Liver (tissue), 9 donors: Measurements from ENCODE around the gene PKN2. TPM values are rescaled to one million over a fixed set of nuclear protein-coding genes. Genes with fewer than 3 reads are reported as not detected.

Experiments used
- DNase-seq: peaks from one replicate; pipeline ENCODE4 v3.0.0-alpha.2; 2017; ENCODE audit warnings: low spot score
- H3K27ac ChIP-seq, 2 donors: one replicate each; pipeline ENCODE4 v1.7.0; 2013; ENCODE audit warnings: inconsistent platforms in 2 of 2, low read length in 2 of 2, control low read depth in 1 of 2, low read depth in 1 of 2, mild to moderate bottlenecking in 1 of 2
- H3K27me3 ChIP-seq, 4 donors: one replicate each; pipeline versions ENCODE4 v1.6.1 to v1.7.0; 2013; ENCODE audit warnings: low read length in 3 of 4, inconsistent platforms in 1 of 4, mild to moderate bottlenecking in 1 of 4, moderate library complexity in 1 of 4; ENCODE audit not compliant: control insufficient read depth in 4 of 4, insufficient read depth in 4 of 4
- H3K36me3 ChIP-seq, 4 donors: one replicate each; pipeline versions ENCODE4 v1.6.1 to v1.7.0; 2013; ENCODE audit warnings: low read length in 3 of 4, mild to moderate bottlenecking in 3 of 4, low read depth in 1 of 4, moderate library complexity in 1 of 4; ENCODE audit not compliant: control insufficient read depth in 4 of 4, insufficient read depth in 3 of 4
- H3K4me1 ChIP-seq, 4 donors: one replicate each; pipeline versions ENCODE4 v1.6.1 to v1.7.0; 2013; ENCODE audit warnings: low read length in 3 of 4, mild to moderate bottlenecking in 3 of 4, moderate library complexity in 1 of 4; ENCODE audit not compliant: control insufficient read depth in 4 of 4, insufficient read depth in 4 of 4
- H3K4me3 ChIP-seq, 3 donors: one replicate each; pipeline versions ENCODE4 v1.6.1 to v1.7.0; 2013; ENCODE audit warnings: low read length in 3 of 3, control low read depth in 1 of 3, low read depth in 1 of 3, mild to moderate bottlenecking in 1 of 3
- H3K9ac ChIP-seq, 2 donors: one replicate each; pipeline ENCODE4 v1.7.0; 2013; ENCODE audit warnings: low read length in 2 of 2, mild to moderate bottlenecking in 2 of 2, moderate library complexity in 2 of 2, control low read depth in 1 of 2, low read depth in 1 of 2
- H3K9me3 ChIP-seq, 4 donors: one replicate each; pipeline versions ENCODE4 v1.6.1 to v1.7.0; 2013; ENCODE audit warnings: low read length in 3 of 4; ENCODE audit not compliant: control insufficient read depth in 4 of 4
- EGR1 ChIP-seq, 2 donors: IDR thresholded peaks; 2 replicates each; pipeline ENCODE4 v1.6.1; 2016 to 2018; ENCODE audit warnings: antibody characterized with exemption in 2 of 2, low read depth in 2 of 2
- FOXA1 ChIP-seq: IDR thresholded peaks from 2 replicates; pipeline ENCODE4 v1.6.1; 2016; ENCODE audit warnings: antibody characterized with exemption
- FOXA2 ChIP-seq: IDR thresholded peaks from 2 replicates; pipeline ENCODE4 v1.6.1; 2016; ENCODE audit warnings: antibody characterized with exemption
- GABPA ChIP-seq, 2 donors: IDR thresholded peaks in 1 of 2; conservative IDR thresholded peaks in 1 of 2; 2 replicates each; pipeline ENCODE4 v1.6.1; 2016; ENCODE audit warnings: antibody characterized with exemption in 2 of 2, mild to moderate bottlenecking in 1 of 2, moderate library complexity in 1 of 2
- HNF4A ChIP-seq, 2 donors: conservative IDR thresholded peaks; 2 replicates each; pipeline ENCODE4 v1.6.1; 2016; ENCODE audit warnings: antibody characterized with exemption in 2 of 2, mild to moderate bottlenecking in 2 of 2
- HNF4G ChIP-seq: IDR thresholded peaks from 2 replicates; pipeline ENCODE4 v1.6.1; 2016; ENCODE audit warnings: antibody characterized with exemption
- JUND ChIP-seq, 2 donors: IDR thresholded peaks; 2 replicates each; pipeline ENCODE4 v1.6.1; 2016; ENCODE audit warnings: antibody characterized with exemption in 2 of 2
- NR2F2 ChIP-seq: IDR thresholded peaks from 2 replicates; pipeline ENCODE4 v1.6.1; 2016; ENCODE audit warnings: antibody characterized with exemption
- RAD21 ChIP-seq, 2 donors: IDR thresholded peaks; 2 replicates each; pipeline ENCODE4 v1.6.1; 2016; ENCODE audit warnings: antibody characterized with exemption in 2 of 2, mild to moderate bottlenecking in 2 of 2
- RXRA ChIP-seq, 2 donors: IDR thresholded peaks; 2 replicates each; pipeline ENCODE4 v1.6.1; 2017 to 2018; ENCODE audit warnings: antibody characterized with exemption in 2 of 2, mild to moderate bottlenecking in 1 of 2
- SP1 ChIP-seq: IDR thresholded peaks from 2 replicates; pipeline ENCODE4 v1.6.1; 2018; ENCODE audit warnings: antibody characterized with exemption, mild to moderate bottlenecking
- TAF1 ChIP-seq: conservative IDR thresholded peaks from 2 replicates; pipeline ENCODE4 v1.6.1; 2016; ENCODE audit warnings: antibody characterized with exemption, mild to moderate bottlenecking
- YY1 ChIP-seq: IDR thresholded peaks from 2 replicates; pipeline ENCODE4 v1.6.1; 2016; ENCODE audit warnings: antibody characterized with exemption, mild to moderate bottlenecking
- WGBS: extraction: QIAGEN DNeasy Blood & Tissue Kit; methylation state at CpG from one replicate; pipeline ENCODE4 v1.1.7; 2013; 5-methylcytosine and 5-hydroxymethylcytosine counted together
- polyA plus RNA-seq, 2 donors: library from polyadenylated mRNA; stranded (reverse) in 1 of 2; unstranded in 1 of 2; fragments of 200-250 nt in 1 of 2; fragments of >200 nt in 1 of 2; fragmentation: Nextera tagmentation in 1 of 2; extraction: Ambion mirVana in 1 of 2; gene quantifications; one replicate each; pipeline versions ENCODE4 v1.2.1 to v1.2.3, GENCODE V29; 2013 to 2015
- total RNA-seq, 2 donors: library from RNA; depleted of rRNA; stranded (reverse); fragments of >200 nt; gene quantifications; one replicate each; pipeline ENCODE4 v1.2.3, GENCODE V29; 2014
- TF ChIP-seq, protein P1 (sequence below): IDR thresholded peaks from 2 replicates; pipeline ENCODE4 v1.6.1; 2016; ENCODE audit warnings: antibody characterized with exemption
- TF ChIP-seq, protein P2 (sequence below): fragments of 150-350 bp; IDR thresholded peaks from 2 replicates; pipeline ENCODE4 v1.5.1; 2017; ENCODE audit warnings: improper control_type of control experiment, low read depth, low read length; ENCODE audit not compliant: missing input control
- TF ChIP-seq, protein P3 (sequence below): IDR thresholded peaks from 2 replicates; pipeline ENCODE4 v1.6.1; 2016; ENCODE audit warnings: antibody characterized with exemption
- TF ChIP-seq, protein P4 (sequence below): IDR thresholded peaks from 2 replicates; pipeline ENCODE4 v1.6.1; 2016; ENCODE audit warnings: antibody characterized with exemption
- donor health status: healthy.
- donor health status: healthy.
- donor health status: healthy.
- donor health status: healthy.
- donor health status: healthy.

The PKN2 gene
- total and polyA plus RNA-seq, 4 donors: 4.4 to 20.7 (median 13.3) TPM

DNA sequence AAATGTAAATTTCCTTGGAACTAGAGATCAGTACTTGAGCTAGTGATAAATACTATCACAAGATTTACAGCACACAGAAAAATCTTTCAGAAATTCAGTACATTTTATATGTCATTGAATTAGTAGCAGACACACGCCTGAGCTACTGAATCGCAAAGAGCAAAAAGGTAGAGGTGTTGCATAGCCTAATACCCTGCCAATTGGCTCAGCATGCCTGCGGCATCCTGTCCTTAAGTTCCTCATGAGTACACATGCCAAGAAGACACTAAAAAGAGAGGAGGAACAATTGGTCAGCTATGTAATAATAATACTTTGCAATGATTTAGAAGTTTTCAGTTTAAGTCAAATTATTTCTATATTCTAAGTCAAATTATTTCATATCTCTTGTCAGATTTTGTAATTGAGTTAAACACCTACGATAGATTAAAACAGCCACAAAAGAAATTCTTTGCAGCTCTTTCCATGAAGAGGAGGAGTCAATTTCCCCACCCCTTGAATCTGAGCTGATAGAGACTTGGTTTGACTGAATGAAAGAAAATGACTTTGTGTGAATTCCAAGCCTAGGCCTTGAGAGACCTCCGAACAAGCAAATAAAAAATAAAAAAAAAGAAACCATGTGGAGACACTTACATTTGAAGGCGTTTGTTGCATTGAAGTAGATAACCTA is 36.2 kb upstream of the PKN2 start:
- H3K36me3 ChIP-seq: no peaks in the 10 kb centered on the region
- H3K27ac ChIP-seq: no peak overlapping the region
- H3K4me3 ChIP-seq: no peak overlapping the region
- H3K9ac ChIP-seq: no peak overlapping the region
- TF ChIP-seq SP1: no peak
- TF ChIP-seq YY1: no peak
- TF ChIP-seq NR2F2: no peak
- TF ChIP-seq FOXA1: no peak
- TF ChIP-seq RXRA (IDR thresholded peaks at IDR 0.05): no peak
- peaks cover 0 to 4% (median 1%) of the 10 kb centered on the region in 4 donors for H3K4me1 ChIP-seq
- no peaks in the 10 kb centered on the region for H3K9me3 ChIP-seq
- no peak for DNase-seq
- WGBS: 92% methylated on average over 6 of the region's 6 CpGs
- H3K27me3 ChIP-seq: no peaks in the 10 kb centered on the region

DNA sequence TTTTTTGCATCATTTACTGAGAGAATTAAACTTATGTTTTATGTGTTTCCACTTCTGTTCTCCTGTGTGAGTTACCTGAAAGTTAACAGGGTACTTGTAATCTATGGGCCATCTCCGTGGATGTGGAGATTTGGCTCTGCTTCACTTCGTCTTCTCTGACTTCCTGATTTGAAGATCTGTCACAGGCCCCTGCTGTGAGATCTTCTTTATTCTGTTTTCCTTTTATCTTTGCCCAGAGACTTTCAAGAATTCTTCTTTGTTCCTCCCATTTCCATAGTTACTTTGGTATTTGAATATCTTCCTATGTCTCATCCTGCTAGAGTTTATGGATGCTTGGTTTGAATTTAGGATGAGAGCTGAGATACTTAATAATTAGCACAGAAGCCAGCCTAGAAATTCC is 35.4 kb upstream of the PKN2 start:
- DNase-seq: no peak
- Histone ChIP-seq H3K9me3 (no peaks in the 10 kb centered on the region), H3K4me3 (no peak overlapping the region), H3K9ac (no peak overlapping the region), H3K4me1 (peaks cover 0 to 4% (median 1%) of the 10 kb centered on the region in 4 donors), H3K36me3 (no peaks in the 10 kb centered on the region), H3K27ac (no peak overlapping the region), H3K27me3 (no peaks in the 10 kb centered on the region)
- TF ChIP-seq, protein P1, sequence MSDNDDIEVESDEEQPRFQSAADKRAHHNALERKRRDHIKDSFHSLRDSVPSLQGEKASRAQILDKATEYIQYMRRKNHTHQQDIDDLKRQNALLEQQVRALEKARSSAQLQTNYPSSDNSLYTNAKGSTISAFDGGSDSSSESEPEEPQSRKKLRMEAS: no peak
- TF ChIP-seq YY1 (no peak), FOXA1 (no peak), HNF4G (no peak), RAD21 (IDR thresholded peaks at IDR 0.05) (no peak), RXRA (IDR thresholded peaks at IDR 0.05) (no peak), JUND (IDR thresholded peaks at IDR 0.05) (no peak), HNF4A (conservative IDR thresholded peaks at IDR 0.05) (no peak)
- TF ChIP-seq, protein P2, sequence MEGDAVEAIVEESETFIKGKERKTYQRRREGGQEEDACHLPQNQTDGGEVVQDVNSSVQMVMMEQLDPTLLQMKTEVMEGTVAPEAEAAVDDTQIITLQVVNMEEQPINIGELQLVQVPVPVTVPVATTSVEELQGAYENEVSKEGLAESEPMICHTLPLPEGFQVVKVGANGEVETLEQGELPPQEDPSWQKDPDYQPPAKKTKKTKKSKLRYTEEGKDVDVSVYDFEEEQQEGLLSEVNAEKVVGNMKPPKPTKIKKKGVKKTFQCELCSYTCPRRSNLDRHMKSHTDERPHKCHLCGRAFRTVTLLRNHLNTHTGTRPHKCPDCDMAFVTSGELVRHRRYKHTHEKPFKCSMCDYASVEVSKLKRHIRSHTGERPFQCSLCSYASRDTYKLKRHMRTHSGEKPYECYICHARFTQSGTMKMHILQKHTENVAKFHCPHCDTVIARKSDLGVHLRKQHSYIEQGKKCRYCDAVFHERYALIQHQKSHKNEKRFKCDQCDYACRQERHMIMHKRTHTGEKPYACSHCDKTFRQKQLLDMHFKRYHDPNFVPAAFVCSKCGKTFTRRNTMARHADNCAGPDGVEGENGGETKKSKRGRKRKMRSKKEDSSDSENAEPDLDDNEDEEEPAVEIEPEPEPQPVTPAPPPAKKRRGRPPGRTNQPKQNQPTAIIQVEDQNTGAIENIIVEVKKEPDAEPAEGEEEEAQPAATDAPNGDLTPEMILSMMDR: no peak
- TF ChIP-seq, protein P3, sequence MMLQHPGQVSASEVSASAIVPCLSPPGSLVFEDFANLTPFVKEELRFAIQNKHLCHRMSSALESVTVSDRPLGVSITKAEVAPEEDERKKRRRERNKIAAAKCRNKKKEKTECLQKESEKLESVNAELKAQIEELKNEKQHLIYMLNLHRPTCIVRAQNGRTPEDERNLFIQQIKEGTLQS: no peak
- WGBS: 72% methylated on average over 2 of the region's 2 CpGs

DNA sequence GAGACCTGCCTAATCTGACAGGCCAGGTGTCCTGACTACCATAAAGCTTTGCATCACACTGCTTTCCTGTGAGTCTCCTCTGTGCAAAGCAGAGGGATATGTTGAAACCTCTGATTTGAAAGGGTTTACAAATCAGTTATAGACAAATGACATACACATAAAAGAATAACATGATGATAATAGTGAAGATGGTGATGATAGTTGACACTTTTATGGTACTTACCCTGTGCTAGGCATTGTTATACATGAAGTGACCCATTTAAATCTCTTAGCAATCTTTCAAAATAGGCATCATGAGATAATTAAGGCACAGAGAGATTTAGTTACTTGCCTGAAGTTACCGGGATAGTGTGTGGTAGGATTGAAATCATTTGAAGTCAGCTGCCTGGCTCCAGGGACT is 34.1 kb upstream of the PKN2 start:
- Histone ChIP-seq H3K27me3 (no peaks in the 10 kb centered on the region), H3K9me3 (no peaks in the 10 kb centered on the region), H3K36me3 (no peaks in the 10 kb centered on the region), H3K4me3 (no peak overlapping the region), H3K27ac (no peak overlapping the region), H3K4me1 (peaks cover 0 to 4% (median 1%) of the 10 kb centered on the region in 4 donors), H3K9ac (no peak overlapping the region)
- WGBS: 91% methylated on average over 1 of the region's 1 CpG
- DNase-seq: no peak
- TF ChIP-seq TAF1 (no peak), HNF4A (conservative IDR thresholded peaks at IDR 0.05) (no peak), HNF4G (no peak), FOXA1 (no peak), FOXA2 (no peak), SP1 (no peak), EGR1 (IDR thresholded peaks at IDR 0.05; ENCODE audit: low read depth in 2 of 2) (no peak), NR2F2 (no peak), GABPA (IDR thresholded peaks at IDR 0.05 in 1 of 2, conservative IDR thresholded peaks at IDR 0.05 in 1 of 2) (no peak)
- TF ChIP-seq, protein P3: no peak
- TF ChIP-seq, protein P4, sequence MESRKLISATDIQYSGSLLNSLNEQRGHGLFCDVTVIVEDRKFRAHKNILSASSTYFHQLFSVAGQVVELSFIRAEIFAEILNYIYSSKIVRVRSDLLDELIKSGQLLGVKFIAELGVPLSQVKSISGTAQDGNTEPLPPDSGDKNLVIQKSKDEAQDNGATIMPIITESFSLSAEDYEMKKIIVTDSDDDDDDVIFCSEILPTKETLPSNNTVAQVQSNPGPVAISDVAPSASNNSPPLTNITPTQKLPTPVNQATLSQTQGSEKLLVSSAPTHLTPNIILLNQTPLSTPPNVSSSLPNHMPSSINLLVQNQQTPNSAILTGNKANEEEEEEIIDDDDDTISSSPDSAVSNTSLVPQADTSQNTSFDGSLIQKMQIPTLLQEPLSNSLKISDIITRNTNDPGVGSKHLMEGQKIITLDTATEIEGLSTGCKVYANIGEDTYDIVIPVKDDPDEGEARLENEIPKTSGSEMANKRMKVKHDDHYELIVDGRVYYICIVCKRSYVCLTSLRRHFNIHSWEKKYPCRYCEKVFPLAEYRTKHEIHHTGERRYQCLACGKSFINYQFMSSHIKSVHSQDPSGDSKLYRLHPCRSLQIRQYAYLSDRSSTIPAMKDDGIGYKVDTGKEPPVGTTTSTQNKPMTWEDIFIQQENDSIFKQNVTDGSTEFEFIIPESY: no peak
- TF ChIP-seq, protein P2: no peak
- TF ChIP-seq, protein P1: no peak
